Fibroblast of mammary gland (primary cell): ENCODE measurements around the gene CUTA.

Experiments
- DNase-seq: peaks from one replicate; pipeline ENCODE4 v3.0.0-alpha.2; 2010; ENCODE audit warnings: low read depth
- H3K4me3 ChIP-seq: 2 replicates; pipeline ENCODE4 v1.5.1; 2011; ENCODE audit warnings: low read depth, mild to moderate bottlenecking, low read length, moderate library complexity; ENCODE audit not compliant: control insufficient read depth
- TF ChIP-seq, protein P1 (sequence below): conservative IDR thresholded peaks from 2 replicates; pipeline ENCODE4 v1.5.1; 2011; ENCODE audit warnings: low read depth, low read length, inconsistent platforms; ENCODE audit not compliant: control insufficient read depth, insufficient read depth

The CUTA gene

DNA sequence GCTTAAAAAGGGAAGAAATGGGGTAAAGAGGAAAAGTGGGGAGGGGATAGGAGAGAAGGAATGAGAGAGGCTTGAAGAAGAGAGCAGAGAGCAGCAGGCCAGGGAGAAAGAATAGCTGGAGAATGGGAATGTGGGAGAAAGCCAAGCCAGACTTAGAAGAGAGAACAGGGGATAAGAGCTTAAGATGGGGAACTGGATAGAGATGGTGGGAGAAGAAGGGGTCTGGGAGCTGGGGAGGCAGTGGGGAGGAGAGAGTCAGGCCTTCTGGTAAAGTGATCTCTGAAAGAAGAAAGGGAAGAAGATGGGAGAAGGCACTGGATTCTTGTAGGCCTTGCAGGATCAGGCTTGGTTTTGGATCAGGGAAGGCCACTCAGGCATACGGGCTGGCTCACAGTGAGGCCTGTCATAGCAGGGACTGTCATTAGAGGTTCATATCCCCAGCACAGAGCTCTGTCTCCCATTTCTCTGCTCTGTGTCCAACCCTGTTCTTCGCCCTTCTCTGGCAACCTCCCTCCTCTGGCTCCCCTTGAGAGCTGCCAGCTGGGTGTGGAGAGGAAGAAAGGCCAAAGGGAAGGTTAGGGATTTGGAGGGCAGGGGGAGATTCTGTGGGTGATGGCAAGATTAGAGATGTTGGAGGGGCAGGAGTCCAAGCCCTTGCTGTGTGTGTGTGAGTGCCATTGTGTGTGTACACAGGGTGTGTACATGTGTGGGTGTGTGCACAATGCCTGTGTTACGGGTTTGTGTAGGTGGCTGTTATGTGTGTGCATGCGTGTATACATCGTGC lies 11.3 kb upstream of the CUTA start:
- H3K4me3 ChIP-seq, result peak overlapping the region; percentile 48
- no peak for DNase-seq

DNA sequence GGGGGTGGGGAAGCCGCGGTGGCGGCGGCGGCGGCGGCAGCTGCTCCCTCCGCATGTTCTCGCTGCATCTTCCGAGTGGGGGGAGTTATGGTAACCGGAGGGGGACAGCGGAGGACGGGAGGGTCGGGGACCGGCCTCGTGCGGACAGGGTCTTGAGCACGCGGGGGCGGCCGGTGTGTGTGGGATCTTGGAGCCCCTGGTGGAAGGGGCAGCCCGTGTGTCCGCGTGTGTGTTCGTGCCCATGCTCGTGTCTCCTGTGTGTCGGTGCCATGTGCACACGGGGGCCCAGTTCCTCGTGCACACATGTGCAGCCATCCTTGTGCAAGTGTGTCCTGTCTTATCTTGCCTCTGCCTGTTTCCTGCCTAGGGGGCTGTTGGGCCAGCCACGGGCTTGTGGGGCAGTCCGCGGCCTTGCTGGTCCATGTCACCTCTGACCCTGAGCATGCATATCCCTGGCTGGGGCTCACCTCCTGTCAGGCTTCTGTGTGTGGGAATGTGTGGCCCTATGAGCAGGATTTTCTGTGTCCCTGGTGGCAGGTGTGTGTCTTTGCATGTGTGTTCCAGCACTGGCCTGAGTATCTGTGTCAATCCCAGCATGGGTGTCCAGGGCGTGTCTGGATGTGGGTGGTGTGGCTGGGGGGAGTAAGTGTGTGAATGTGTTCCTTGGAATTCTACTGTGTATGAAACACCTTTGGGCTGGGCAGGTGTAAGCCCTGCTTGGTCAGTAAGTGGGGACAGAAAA lies 10.5 kb upstream of the CUTA start:
- peak; percentile 35 for DNase-seq
- TF ChIP-seq, protein P1, sequence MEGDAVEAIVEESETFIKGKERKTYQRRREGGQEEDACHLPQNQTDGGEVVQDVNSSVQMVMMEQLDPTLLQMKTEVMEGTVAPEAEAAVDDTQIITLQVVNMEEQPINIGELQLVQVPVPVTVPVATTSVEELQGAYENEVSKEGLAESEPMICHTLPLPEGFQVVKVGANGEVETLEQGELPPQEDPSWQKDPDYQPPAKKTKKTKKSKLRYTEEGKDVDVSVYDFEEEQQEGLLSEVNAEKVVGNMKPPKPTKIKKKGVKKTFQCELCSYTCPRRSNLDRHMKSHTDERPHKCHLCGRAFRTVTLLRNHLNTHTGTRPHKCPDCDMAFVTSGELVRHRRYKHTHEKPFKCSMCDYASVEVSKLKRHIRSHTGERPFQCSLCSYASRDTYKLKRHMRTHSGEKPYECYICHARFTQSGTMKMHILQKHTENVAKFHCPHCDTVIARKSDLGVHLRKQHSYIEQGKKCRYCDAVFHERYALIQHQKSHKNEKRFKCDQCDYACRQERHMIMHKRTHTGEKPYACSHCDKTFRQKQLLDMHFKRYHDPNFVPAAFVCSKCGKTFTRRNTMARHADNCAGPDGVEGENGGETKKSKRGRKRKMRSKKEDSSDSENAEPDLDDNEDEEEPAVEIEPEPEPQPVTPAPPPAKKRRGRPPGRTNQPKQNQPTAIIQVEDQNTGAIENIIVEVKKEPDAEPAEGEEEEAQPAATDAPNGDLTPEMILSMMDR, result peak; percentile 25
- peak overlapping the region; percentile 48 for H3K4me3 ChIP-seq

More for the DNA sequence above, 11.3 kb upstream of the CUTA start:
- TF ChIP-seq, protein P1, result no peak

DNA sequence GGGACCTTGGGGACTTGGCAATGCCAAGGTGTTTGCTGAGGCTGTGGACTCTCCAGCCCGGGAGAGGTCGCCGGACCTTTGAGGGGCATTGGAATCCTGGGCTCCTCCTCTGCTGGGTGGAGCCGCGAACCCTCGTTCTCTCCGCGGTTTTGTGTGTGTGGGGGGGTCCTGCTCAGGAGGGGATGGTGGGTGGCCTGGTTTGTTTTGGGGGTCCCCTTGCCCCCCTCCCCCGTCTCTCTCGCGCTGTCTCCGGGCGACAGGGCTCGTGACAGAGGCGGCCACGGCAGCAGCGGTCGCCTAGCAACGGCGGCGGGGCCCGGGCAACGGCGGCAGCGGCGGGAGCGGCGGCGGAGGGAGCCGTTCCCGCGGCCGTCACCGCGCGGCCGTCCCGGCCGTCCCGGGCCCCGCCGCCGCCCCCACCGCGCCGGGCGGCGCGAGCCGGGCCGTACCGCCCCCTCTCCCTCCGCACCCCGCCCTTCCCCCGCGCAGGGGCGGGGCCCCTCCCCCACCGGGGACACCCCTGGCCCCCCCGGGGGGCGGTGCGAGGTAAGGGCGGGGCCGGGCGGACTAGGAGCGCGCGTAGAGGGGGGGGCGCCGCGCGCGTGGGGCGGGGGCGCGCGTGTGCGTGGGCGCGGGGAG lies 9.8 kb upstream of the CUTA start:
- peak overlapping the region; percentile 57 for H3K4me3 ChIP-seq
- DNase-seq, result no peak
- TF ChIP-seq, protein P1, result no peak

DNA sequence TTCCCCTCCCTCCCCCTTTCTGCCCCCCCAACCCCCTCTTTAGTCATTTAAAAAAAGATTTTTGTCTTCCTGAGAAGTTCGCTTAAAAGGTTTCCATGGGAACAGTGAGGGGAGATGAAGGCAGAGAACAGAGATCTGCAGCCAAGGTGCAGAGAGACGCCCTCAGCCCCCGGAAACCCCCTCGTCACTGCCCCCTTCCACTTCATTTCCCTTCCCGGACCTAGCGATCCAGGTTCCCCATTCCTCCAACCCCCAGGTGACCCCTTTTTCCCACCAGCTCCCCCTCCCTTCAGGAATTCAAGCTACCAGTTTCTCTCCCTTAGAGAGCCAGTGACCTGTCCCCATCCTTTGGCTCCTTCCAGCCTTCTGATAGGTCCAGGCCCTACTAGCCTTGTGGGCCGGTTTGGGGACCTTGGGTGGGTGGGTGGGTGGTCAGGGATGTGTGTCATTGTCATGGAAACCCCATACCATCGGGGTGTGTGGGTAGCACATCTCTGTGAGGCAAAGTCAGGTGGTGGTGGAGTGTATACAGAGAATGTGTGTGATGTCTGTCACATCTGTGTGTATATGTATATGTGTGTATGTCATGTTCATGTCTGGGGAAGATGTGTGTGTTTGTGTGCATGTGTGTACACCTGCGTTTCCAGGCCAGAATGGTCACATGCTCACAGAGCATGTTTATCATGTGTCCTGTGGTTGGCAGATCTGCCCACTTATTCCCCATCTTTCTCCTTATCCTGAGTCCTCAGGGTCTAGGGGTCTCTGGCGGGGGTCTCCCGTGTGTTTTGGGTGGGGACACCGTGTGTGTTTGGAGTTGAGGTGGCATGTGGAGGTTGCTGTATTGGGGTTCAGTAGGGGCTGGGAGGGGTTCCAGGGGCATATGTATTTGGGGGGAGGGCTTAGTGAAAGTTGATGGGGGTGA lies 8.9 kb upstream of the CUTA start:
- no peak for DNase-seq
- peak overlapping the region; percentile 68 for H3K4me3 ChIP-seq
- TF ChIP-seq, protein P1, result no peak

DNA sequence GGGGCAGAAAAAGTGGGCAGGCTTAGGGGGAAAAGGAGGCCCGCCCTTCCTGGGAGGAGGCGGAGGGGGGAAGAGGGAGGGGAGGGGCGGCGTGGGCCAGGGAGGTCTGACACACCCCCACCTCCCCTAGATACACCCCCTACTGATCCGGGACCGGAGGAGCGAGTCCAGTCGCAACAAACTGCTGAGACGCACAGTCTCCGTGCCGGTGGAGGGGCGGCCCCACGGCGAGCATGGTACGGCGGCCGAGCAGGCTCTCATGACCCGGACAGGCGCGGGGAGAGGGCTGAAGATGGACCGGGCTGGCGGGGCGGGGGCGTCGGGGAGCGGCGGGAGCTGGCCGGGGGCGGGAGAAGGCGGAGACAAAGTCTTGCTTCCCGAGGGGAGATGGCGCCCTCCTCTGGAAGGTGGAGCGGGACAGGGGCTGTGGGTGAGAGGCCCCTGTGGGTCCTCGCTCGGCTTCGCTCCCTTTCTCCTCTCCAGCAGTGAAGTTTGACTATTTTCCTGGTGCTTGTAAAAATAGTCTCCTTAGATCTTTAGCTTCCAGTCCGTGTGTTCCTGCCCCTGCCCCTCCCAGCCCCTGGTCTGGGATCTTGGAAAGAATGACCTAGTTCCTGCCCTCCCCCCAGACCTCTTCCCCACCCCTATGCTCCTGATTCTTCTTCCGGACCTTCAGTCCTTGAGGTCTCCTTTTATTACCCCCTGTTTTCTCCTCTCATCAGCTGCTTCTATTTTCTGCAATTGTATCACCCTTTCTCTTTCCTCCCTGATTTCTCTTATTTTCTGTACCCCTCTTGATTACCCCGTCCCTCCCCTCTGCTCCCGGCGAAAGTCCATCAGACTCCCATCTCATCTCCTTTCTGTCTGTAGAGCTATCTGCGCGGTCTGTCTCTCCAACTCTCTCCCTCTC lies 8.0 kb upstream of the CUTA start:
- TF ChIP-seq, protein P1, result peak; percentile 63
- DNase-seq, result peak; percentile 85
- peak overlapping the region; percentile 68 for H3K4me3 ChIP-seq
